Endothelial cell of umbilical vein (primary cell): Measurements from ENCODE around the gene GBF1. TPM values are rescaled to one million over a fixed set of nuclear protein-coding genes. Genes with fewer than 3 reads are reported as not detected.
A peak's percentile ranks its signal among the peaks of the same experiment; 100 is the strongest.

Experiments used
- BruUV-seq: library from RNA; stranded (reverse); fragments of 400-500 nt; replicated peaks from 2 replicates; lab custom pipeline; 2021; lab: Mats Ljungman, UMichigan
- CTCF ChIA-PET: fragments of 300-600, 350-600 bp; sonication (Branson Sonifier 250); formaldehyde crosslinking; loops from one replicate; lab custom pipeline; 2021; ENCODE audit warnings: antibody characterized with exemption, inconsistent platforms; lab: Charles Lee
- POLR2A ChIA-PET: fragments of 300-600, 350-600 bp; sonication (Branson Sonifier 250); formaldehyde crosslinking; loops from one replicate; lab custom pipeline; 2021; ENCODE audit warnings: antibody characterized with exemption, inconsistent platforms; lab: Charles Lee
- DNase-seq: peaks from one replicate; pipeline ENCODE4 v3.0.0-alpha.2; 2011; ENCODE audit warnings: low read depth, low spot score
- FAIRE-seq: peaks from 2 replicates; lab custom pipeline; 2011; peaks lifted over from hg19 to GRCh38; lab: Jason Lieb, UNC
- H2AFZ ChIP-seq: 2 replicates; pipeline ENCODE4 v1.6.0; 2012; ENCODE audit warnings: low read depth, low read length, control low read depth, inconsistent platforms
- H3K27ac ChIP-seq: 2 replicates; pipeline ENCODE4 v1.5.1; 2011; ENCODE audit warnings: low read depth, mild to moderate bottlenecking, control low read depth, low read length, moderate library complexity; ENCODE audit not compliant: insufficient read depth
- H3K27me3 ChIP-seq, 2 experiments: 2 replicates each; pipeline versions ENCODE4 v1.6.0 to v1.6.1; 2011; ENCODE audit warnings: low read length in 2 of 2, mixed read lengths in 1 of 2; ENCODE audit not compliant: control insufficient read depth in 2 of 2, insufficient read depth in 2 of 2
- H3K36me3 ChIP-seq, 2 experiments: 2 replicates in 1 of 2; 3 replicates in 1 of 2; pipeline ENCODE4 v1.5.1; 2011; ENCODE audit warnings: low read length in 2 of 2, mild to moderate bottlenecking in 1 of 2, moderate library complexity in 1 of 2; ENCODE audit not compliant: control insufficient read depth in 2 of 2, insufficient read depth in 2 of 2; ENCODE audit errors: extremely low read depth in 1 of 2
- H3K4me1 ChIP-seq: 3 replicates; pipeline ENCODE4 v1.5.1; 2011; ENCODE audit warnings: mild to moderate bottlenecking, low read length; ENCODE audit not compliant: control insufficient read depth, insufficient read depth; ENCODE audit errors: extremely low read depth
- H3K4me2 ChIP-seq: 2 replicates; pipeline ENCODE4 v1.6.1; 2011; ENCODE audit warnings: low read length, control low read depth, mixed read lengths; ENCODE audit not compliant: insufficient read depth
- H3K4me3 ChIP-seq, 3 experiments: fragments of 200-600 bp in 1 of 3; sonication (generic), shearing (Covaris generic) in 1 of 3; replicated peaks in 1 of 3; 2 replicates each; pipeline ENCODE4 v1.5.1; 2011 to 2016; ENCODE audit warnings: control low read depth in 3 of 3, low read length in 3 of 3, mild to moderate bottlenecking in 2 of 3, inconsistent platforms in 1 of 3, low read depth in 1 of 3, moderate library complexity in 1 of 3; ENCODE audit not compliant: insufficient read depth in 1 of 3
- H3K79me2 ChIP-seq: 2 replicates; pipeline ENCODE4 v1.6.0; 2012; ENCODE audit warnings: low read length, inconsistent platforms; ENCODE audit not compliant: control insufficient read depth, insufficient read depth
- H3K9ac ChIP-seq: replicated peaks from 2 replicates; pipeline ENCODE3; 2011; ENCODE audit warnings: low read length, control low read depth; ENCODE audit not compliant: insufficient read depth; ENCODE audit errors: extremely low read depth
- H3K9me1 ChIP-seq: replicated peaks from 3 replicates; pipeline ENCODE4 v1.6.0; 2011; ENCODE audit warnings: mild to moderate bottlenecking, low read length; ENCODE audit not compliant: control insufficient read depth, insufficient read depth; ENCODE audit errors: extremely low read depth
- H3K9me3 ChIP-seq: replicated peaks from 2 replicates; pipeline ENCODE4 v1.5.1; 2012; ENCODE audit warnings: low read length, inconsistent platforms; ENCODE audit not compliant: control insufficient read depth, insufficient read depth
- H4K20me1 ChIP-seq: replicated peaks from 2 replicates; pipeline ENCODE3; 2011; ENCODE audit warnings: mild to moderate bottlenecking, low read length; ENCODE audit not compliant: control insufficient read depth, insufficient read depth; ENCODE audit errors: extremely low read depth
- EZH2 ChIP-seq: IDR thresholded peaks from 2 replicates; pipeline ENCODE4 v1.6.1; 2012; ENCODE audit warnings: borderline replicate concordance, low read depth, mild to moderate bottlenecking, moderate library complexity, low read length, inconsistent platforms; ENCODE audit not compliant: severe bottlenecking
- FOS ChIP-seq: IDR thresholded peaks from 2 replicates; pipeline ENCODE4 v1.6.1; 2011; ENCODE audit warnings: mild to moderate bottlenecking, low read length, moderate library complexity, borderline replicate concordance; ENCODE audit not compliant: insufficient read depth
- GATA2 ChIP-seq: IDR thresholded peaks from 2 replicates; pipeline ENCODE4 v1.7.0; 2011; ENCODE audit warnings: low read depth, mild to moderate bottlenecking, moderate library complexity, mixed read lengths, low read length; ENCODE audit not compliant: insufficient read length, insufficient read depth
- JUN ChIP-seq: IDR thresholded peaks from 2 replicates; pipeline ENCODE4 v1.6.1; 2011; ENCODE audit warnings: borderline replicate concordance, low read depth; ENCODE audit not compliant: insufficient read length, insufficient read depth
- MYC ChIP-seq: IDR thresholded peaks from one replicate; pipeline ENCODE4 v1.6.1; 2011; ENCODE audit warnings: mild to moderate bottlenecking, low read depth, low read length
- POLR2A ChIP-seq: IDR thresholded peaks from 2 replicates; pipeline ENCODE4 v1.6.1; 2012; ENCODE audit warnings: low read depth, mild to moderate bottlenecking, control low read depth, low read length
- POLR2AphosphoS5 ChIP-seq: IDR thresholded peaks from 2 replicates; pipeline ENCODE4 v1.6.1; 2012; ENCODE audit warnings: low read depth, mild to moderate bottlenecking, control low read depth, low read length, moderate library complexity; ENCODE audit not compliant: insufficient read depth
- dilution Hi-C: fragments of 300-500 bp; cut with MboI; formaldehyde crosslinking; loops from one replicate; pipeline ENCODE4 v1.15.0; 2019; ENCODE audit warnings: low sequenced_read_pairs; ENCODE audit not compliant: extremely low pct_ligation_motif_present
- intact Hi-C: fragments of 100-400 bp; cut with micrococcal nuclease; formaldehyde crosslinking; loops from one replicate; pipeline ENCODE4 v1.10.0; 2022
- polyA plus RNA-seq, 4 experiments: library from polyadenylated mRNA; depleted of rRNA in 3 of 4; stranded (reverse) in 3 of 4; unstranded in 1 of 4; fragments of >200 nt; gene quantifications; 2 replicates each; pipeline versions ENCODE4 v1.2.1 to v1.2.3, GENCODE V29; 2011 to 2012; ENCODE audit warnings: missing spikeins in 1 of 4
- total RNA-seq: library from RNA; stranded (reverse); gene quantifications from 2 replicates; pipeline ENCODE4 v1.2.3, GENCODE V29; 2021
- TF ChIP-seq, protein P1 (sequence below): IDR thresholded peaks from 2 replicates; pipeline ENCODE4 v1.6.1; 2011; ENCODE audit not compliant: insufficient read depth, insufficient read length

The GBF1 gene
- total and polyA plus RNA-seq, 2 donors (not counting 3 experiments of a cell fraction or from before 2014, with no cell fraction given), result 26.0 to 49.7 TPM

DNA sequence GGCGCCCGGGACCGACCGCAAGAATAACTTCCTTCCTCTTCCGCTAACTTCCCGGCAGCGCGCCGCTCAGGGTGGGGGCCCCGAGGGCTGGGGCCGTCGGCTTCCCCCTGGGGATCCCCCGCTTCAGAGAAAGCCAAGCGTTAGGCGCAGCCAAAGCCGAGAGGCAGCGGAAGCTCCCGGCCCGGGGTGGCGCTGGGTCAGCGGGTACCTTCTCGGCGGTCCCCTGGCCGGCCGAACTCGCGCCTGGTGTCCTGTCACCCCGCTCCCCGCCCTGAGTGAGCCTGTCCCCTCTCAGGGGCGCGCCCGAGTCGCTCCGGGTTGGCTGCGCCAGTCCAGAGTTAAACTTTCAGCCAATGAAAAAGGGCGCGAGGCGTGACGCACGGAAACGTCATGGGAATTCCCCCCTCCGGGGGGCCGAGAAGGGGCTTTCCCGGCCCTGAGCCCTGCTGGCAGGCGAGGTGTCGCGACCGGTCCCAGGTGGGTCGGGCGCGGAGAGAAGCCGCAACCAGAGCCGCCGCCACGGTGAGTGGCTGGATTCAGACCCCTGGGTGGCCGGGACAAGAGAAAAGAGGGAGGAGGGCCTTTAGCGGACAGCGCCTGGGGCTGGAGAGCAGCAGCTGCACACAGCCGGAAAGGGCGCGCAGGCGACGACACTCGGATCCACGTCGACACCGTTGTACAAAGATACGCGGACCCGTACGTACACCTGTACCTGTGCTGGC is 148.9 kb downstream of the GBF1 start:
- dilution Hi-C loops (no loop called here), intact Hi-C loops (loop anchor here (1.0 to 2.0 kb wide), 5 partner anchors 28 to 319 kb away; partner anchors contain the start of gene NOLC1)
- Histone ChIP-seq H3K36me3 (peaks cover 0 to 12% of the 10 kb centered on the region in 2 experiments), H3K27ac (peak overlapping the region; percentile 87), H3K4me2 (peak overlapping the region; percentile 44), H3K9me3 (no peaks in the 10 kb centered on the region), H3K9me1 (no peaks in the 10 kb centered on the region), H3K27me3 (peaks cover 6% of the 10 kb centered on the region in 2 experiments), H3K79me2 (no peaks in the 10 kb centered on the region), H3K4me3 (peak overlapping the region; percentile 4 to 60 (median 53)), H4K20me1 (no peaks in the 10 kb centered on the region), H2AFZ (peak overlapping the region; percentile 85), H3K9ac (peak overlapping the region; percentile 81), H3K4me1 (peaks cover 14% of the 10 kb centered on the region)
- TF ChIP-seq MYC, result no peak
- TF ChIP-seq, protein P1, sequence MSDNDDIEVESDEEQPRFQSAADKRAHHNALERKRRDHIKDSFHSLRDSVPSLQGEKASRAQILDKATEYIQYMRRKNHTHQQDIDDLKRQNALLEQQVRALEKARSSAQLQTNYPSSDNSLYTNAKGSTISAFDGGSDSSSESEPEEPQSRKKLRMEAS, result no peak
- no peak for TF ChIP-seq FOS
- TF ChIP-seq GATA2, result no peak
- no peak for TF ChIP-seq POLR2A
- TF ChIP-seq JUN, result no peak
- no peak for TF ChIP-seq EZH2
- no peak for TF ChIP-seq POLR2AphosphoS5
- CTCF ChIA-PET, result interaction anchor here (0.7 to 9.2 kb wide), 19 partner anchors 8 to 276 kb away, joined by 3 to 168 read pairs (median 5); partner anchors contain the start of genes ACTR1A, CUEDC2 and FBXL15
- FAIRE-seq, result peak; percentile 91
- POLR2A ChIA-PET, result interaction anchor here (0.6 kb wide), 3 partner anchors 49 to 251 kb away, joined by 3 to 5 read pairs (median 5); no protein-coding TSS in a partner anchor
- no TSS peak for BruUV-seq
- peak; percentile 93 for DNase-seq
